Measurements from ENCODE around the gene BLTP2.
A peak's percentile ranks its signal among the peaks of the same experiment; 100 is the strongest.

DNA sequence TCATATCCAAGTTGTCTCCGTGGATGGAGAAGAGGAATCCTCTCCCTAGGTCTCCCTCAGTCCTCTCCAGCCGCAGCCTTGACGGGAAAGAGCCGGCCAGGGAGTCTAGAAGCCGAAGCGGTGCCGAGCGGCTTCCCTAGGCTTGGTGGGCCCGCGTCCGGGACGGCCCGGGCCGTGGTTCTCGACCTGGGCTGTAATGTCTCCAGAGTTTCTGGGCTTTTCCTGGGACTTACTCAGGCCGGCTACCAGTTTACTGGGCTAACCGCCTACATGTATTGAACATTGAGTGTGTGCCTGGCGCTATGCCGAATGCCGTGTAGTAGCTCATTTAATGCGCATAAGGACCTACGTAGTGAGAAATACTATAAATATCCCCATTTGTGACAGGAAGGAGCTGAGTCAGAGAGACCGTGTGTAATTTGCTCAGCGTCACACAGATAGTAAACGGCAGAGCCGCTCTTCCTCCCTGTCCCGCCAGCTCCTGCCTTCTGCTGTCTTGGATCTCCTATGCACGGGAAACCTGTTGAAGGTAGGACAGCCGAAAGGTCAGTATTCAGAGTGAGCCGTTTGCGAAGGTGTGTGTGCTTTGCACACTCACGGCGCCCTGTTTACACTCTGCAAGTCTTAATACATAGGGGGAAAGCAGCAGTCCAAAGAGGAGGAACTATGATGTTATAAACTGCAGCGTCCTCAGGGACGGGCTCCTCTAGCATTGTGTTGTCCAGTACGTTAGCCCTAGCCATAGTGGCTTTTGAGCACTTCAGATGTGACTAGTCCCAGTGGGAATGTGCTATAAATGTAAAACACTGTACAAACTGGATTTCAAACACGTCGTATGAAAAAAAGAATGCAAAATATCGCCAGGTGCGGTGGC, 45.4 kb downstream of the BLTP2 start:
- TF ChIP-seq, protein P1, sequence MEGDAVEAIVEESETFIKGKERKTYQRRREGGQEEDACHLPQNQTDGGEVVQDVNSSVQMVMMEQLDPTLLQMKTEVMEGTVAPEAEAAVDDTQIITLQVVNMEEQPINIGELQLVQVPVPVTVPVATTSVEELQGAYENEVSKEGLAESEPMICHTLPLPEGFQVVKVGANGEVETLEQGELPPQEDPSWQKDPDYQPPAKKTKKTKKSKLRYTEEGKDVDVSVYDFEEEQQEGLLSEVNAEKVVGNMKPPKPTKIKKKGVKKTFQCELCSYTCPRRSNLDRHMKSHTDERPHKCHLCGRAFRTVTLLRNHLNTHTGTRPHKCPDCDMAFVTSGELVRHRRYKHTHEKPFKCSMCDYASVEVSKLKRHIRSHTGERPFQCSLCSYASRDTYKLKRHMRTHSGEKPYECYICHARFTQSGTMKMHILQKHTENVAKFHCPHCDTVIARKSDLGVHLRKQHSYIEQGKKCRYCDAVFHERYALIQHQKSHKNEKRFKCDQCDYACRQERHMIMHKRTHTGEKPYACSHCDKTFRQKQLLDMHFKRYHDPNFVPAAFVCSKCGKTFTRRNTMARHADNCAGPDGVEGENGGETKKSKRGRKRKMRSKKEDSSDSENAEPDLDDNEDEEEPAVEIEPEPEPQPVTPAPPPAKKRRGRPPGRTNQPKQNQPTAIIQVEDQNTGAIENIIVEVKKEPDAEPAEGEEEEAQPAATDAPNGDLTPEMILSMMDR (IDR thresholded peaks at IDR 0.05), result no peak
- peak; percentile 3 to 42 for TF ChIP-seq POLR2A (IDR thresholded peaks at IDR 0.05)
